ENCODE measurements around the gene COQ10A.
A peak's percentile ranks its signal among the peaks of the same experiment; 100 is the strongest.

The COQ10A gene

GRCh38 chr12:56300644-56301464, 34.1 kb downstream of the COQ10A start:
- no peak for TF ChIP-seq POLR2A (IDR thresholded peaks at IDR 0.05; ENCODE audit: low read depth, low read length)
- FAIRE-seq (no peak), DNase-seq (ENCODE audit: insufficient read length, low spot score) (no peak)

GRCh38 chr12:56304276-56304675, 37.5 kb downstream of the COQ10A start:
- no peak for FAIRE-seq
- DNase-seq (ENCODE audit: insufficient read length, low spot score), result no peak
- no peak for TF ChIP-seq POLR2A (IDR thresholded peaks at IDR 0.05; ENCODE audit: low read depth, low read length)

- FAIRE-seq (no peak), DNase-seq (ENCODE audit: insufficient read length, low spot score) (no peak)
- TF ChIP-seq POLR2A (IDR thresholded peaks at IDR 0.05; ENCODE audit: low read depth, low read length), result no peak
These were observed 38.3 kb downstream of the COQ10A start for GRCh38 chr12:56304872-56305590.

GRCh38 chr12:56307221-56307965, 40.7 kb downstream of the COQ10A start:
- DNase-seq (ENCODE audit: insufficient read length, low spot score) (no peak), FAIRE-seq (no peak)
- no peak for TF ChIP-seq POLR2A (IDR thresholded peaks at IDR 0.05; ENCODE audit: low read depth, low read length)

- FAIRE-seq, result no peak
- no peak for DNase-seq (ENCODE audit: insufficient read length, low spot score)
- TF ChIP-seq POLR2A (IDR thresholded peaks at IDR 0.05; ENCODE audit: low read depth, low read length), result no peak
These were observed 42.0 kb downstream of the COQ10A start for GRCh38 chr12:56308714-56309113.

- no peak for TF ChIP-seq POLR2A (IDR thresholded peaks at IDR 0.05; ENCODE audit: low read depth, low read length)
- FAIRE-seq (no peak), DNase-seq (ENCODE audit: insufficient read length, low spot score) (no peak)
These were observed 44.3 kb downstream of the COQ10A start for GRCh38 chr12:56311003-56311402.

GRCh38 chr12:56315249-56315621, 48.5 kb downstream of the COQ10A start:
- FAIRE-seq (no peak), DNase-seq (ENCODE audit: insufficient read length, low spot score) (no peak)

GRCh38 chr12:56315622-56316473, 49.1 kb downstream of the COQ10A start, which contains the start of gene CNPY2:
Gene CNPY2, minus strand, starts transcription at chr12:56315988. Its CDS starts 771 bp downstream, at chr12:56315217.
- peak; percentile 93 for DNase-seq (ENCODE audit: insufficient read length, low spot score)
- TF ChIP-seq POLR2A (IDR thresholded peaks at IDR 0.05; ENCODE audit: low read depth, low read length), result peak; percentile 77
- FAIRE-seq, result peak; percentile 78

More at GRCh38 chr12:56315249-56315621, 48.5 kb downstream of the COQ10A start:
- TF ChIP-seq POLR2A (IDR thresholded peaks at IDR 0.05; ENCODE audit: low read depth, low read length), result no peak

- TF ChIP-seq POLR2A (IDR thresholded peaks at IDR 0.05; ENCODE audit: low read depth, low read length), result no peak
- DNase-seq (ENCODE audit: insufficient read length, low spot score) (no peak), FAIRE-seq (no peak)
These were observed 50.9 kb downstream of the COQ10A start for GRCh38 chr12:56317675-56318074.

All from H54 (cell line).